GM23338 (cell line): ENCODE measurements around the gene RPL7L1. TPM values are rescaled to one million over a fixed set of nuclear protein-coding genes. Genes with fewer than 3 reads are reported as not detected.

ENCODE experiments used
- ATAC-seq: fragments of 200-7000 bp; cut with Tn5 transposase; 3 replicates; pipeline ENCODE4 v1.9.1; 2020
- DNase-seq: peaks from one replicate; pipeline ENCODE4 v3.0.0-alpha.2; 2015; ENCODE audit warnings: low spot score
- H2AFZ ChIP-seq: fragments of 200-600 bp; sonication (generic); 2 replicates; pipeline ENCODE4 v1.8.0; 2016; ENCODE audit warnings: antibody characterized with exemption, mild to moderate bottlenecking, moderate library complexity
- H3F3A ChIP-seq: fragments of 200-600 bp; sonication (generic); replicated peaks from 2 replicates; pipeline ENCODE4 v1.8.0; 2017; ENCODE audit warnings: antibody characterized with exemption, mixed run types, low read depth
- H3K27ac ChIP-seq: fragments of 200-600 bp; sonication (generic); 2 replicates; pipeline ENCODE4 v1.6.1; 2016; ENCODE audit warnings: low read depth
- H3K27me3 ChIP-seq: fragments of 200-600 bp; sonication (generic); 2 replicates; pipeline ENCODE4 v1.8.0; 2016; ENCODE audit warnings: mild to moderate bottlenecking, mixed run types, moderate library complexity; ENCODE audit not compliant: insufficient read depth
- H3K36me3 ChIP-seq: fragments of 200-600 bp; sonication (generic); 2 replicates; pipeline ENCODE4 v1.8.0; 2016; ENCODE audit warnings: mild to moderate bottlenecking; ENCODE audit not compliant: insufficient read depth
- H3K4me1 ChIP-seq: fragments of 200-600 bp; sonication (generic); 2 replicates; pipeline ENCODE4 v1.8.0; 2016; ENCODE audit warnings: mild to moderate bottlenecking, moderate library complexity; ENCODE audit not compliant: insufficient read depth
- H3K4me2 ChIP-seq: fragments of 200-600 bp; sonication (generic); 2 replicates; pipeline ENCODE4 v1.7.1; 2017; ENCODE audit warnings: mixed run types
- H3K4me3 ChIP-seq: fragments of 200-600 bp; sonication (generic); 2 replicates; pipeline ENCODE4 v1.6.1; 2016; ENCODE audit warnings: mixed run types
- H3K79me2 ChIP-seq: fragments of 200-600 bp; sonication (generic); replicated peaks from 2 replicates; pipeline ENCODE4 v1.8.0; 2017; ENCODE audit warnings: mild to moderate bottlenecking; ENCODE audit not compliant: insufficient read depth
- H3K9me2 ChIP-seq: fragments of 200-600 bp; sonication (generic); 2 replicates; pipeline ENCODE4 v1.8.0; 2017; ENCODE audit not compliant: insufficient read depth
- H4K20me1 ChIP-seq: fragments of 200-600 bp; sonication (generic); replicated peaks from 2 replicates; pipeline ENCODE4 v1.8.0; 2017; ENCODE audit warnings: mild to moderate bottlenecking; ENCODE audit not compliant: insufficient read depth
- H3K27ac Mint-ChIP-seq: 2 replicates; pipeline ENCODE4 v1.8.0; 2020; ENCODE audit warnings: inconsistent platforms, mild to moderate bottlenecking, moderate library complexity, mixed read lengths
- H3K27me3 Mint-ChIP-seq: 3 replicates; pipeline ENCODE4 v1.8.0; 2022; ENCODE audit warnings: low read depth, mild to moderate bottlenecking, moderate library complexity, mixed read lengths, inconsistent platforms; ENCODE audit not compliant: insufficient read depth, poor library complexity
- H3K36me3 Mint-ChIP-seq: 3 replicates; pipeline ENCODE4 v1.8.0; 2021; ENCODE audit warnings: low read depth, mild to moderate bottlenecking, inconsistent platforms, moderate library complexity, mixed read lengths
- H3K4me1 Mint-ChIP-seq: 3 replicates; pipeline ENCODE4 v1.8.0; 2020; ENCODE audit warnings: mild to moderate bottlenecking, inconsistent platforms, mixed read lengths
- H3K4me3 Mint-ChIP-seq: 3 replicates; pipeline ENCODE4 v1.8.0; 2021; ENCODE audit warnings: moderate library complexity, mild to moderate bottlenecking, inconsistent platforms, mixed read lengths
- H3K9me3 Mint-ChIP-seq: 3 replicates; pipeline ENCODE4 v1.8.0; 2020; ENCODE audit warnings: moderate library complexity, mild to moderate bottlenecking, inconsistent platforms, mixed read lengths
- CREB1 ChIP-seq: fragments of 250-450 bp; sonication (Bioruptor Pico); IDR thresholded peaks from 2 replicates; pipeline ENCODE4 v1.5.0; 2020; ENCODE audit warnings: low read depth, mild to moderate bottlenecking, moderate library complexity
- EZH2 ChIP-seq: fragments of 200-600 bp; sonication (generic); IDR thresholded peaks from one replicate; pipeline ENCODE4 v1.8.0; 2017; ENCODE audit warnings: antibody characterized with exemption, mild to moderate bottlenecking, low read depth; ENCODE audit not compliant: unreplicated experiment
- EZH2phosphoT487 ChIP-seq: fragments of 200-600 bp; sonication (generic); IDR thresholded peaks from one replicate; pipeline ENCODE4 v1.8.1; 2018; ENCODE audit warnings: antibody characterized with exemption; ENCODE audit not compliant: unreplicated experiment
- JUNB ChIP-seq: IDR thresholded peaks from one replicate; pipeline ENCODE4 v1.6.1; 2016; ENCODE audit warnings: antibody characterized with exemption; ENCODE audit not compliant: unreplicated experiment
- NANOG ChIP-seq: IDR thresholded peaks from 2 replicates; pipeline ENCODE4 v1.6.1; 2016; ENCODE audit warnings: antibody characterized with exemption, borderline replicate concordance
- POLR2AphosphoS5 ChIP-seq: IDR thresholded peaks from 2 replicates; pipeline ENCODE4 v1.6.1; 2016; ENCODE audit warnings: antibody characterized with exemption, low read depth
- STAT1 ChIP-seq: IDR thresholded peaks from one replicate; pipeline ENCODE4 v1.6.1; 2016; ENCODE audit warnings: antibody characterized with exemption; ENCODE audit not compliant: unreplicated experiment
- ZNF114 ChIP-seq: fragments of 250-450 bp; sonication (Bioruptor Pico); IDR thresholded peaks from 2 replicates; pipeline ENCODE4 v1.5.0; 2020; ENCODE audit warnings: mild to moderate bottlenecking, moderate library complexity
- ZNF331 ChIP-seq: fragments of 250-450 bp; sonication (Bioruptor Pico); IDR thresholded peaks from 2 replicates; pipeline ENCODE4 v1.5.0; 2020; ENCODE audit warnings: low read depth, mild to moderate bottlenecking, moderate library complexity
- polyA plus RNA-seq: library from polyadenylated mRNA; unstranded; fragments of >200 nt; fragmentation: Nextera tagmentation; extraction: Ambion mirVana; gene quantifications from 2 replicates; pipeline ENCODE4 v1.2.1, GENCODE V29; 2016
- total RNA-seq: library from RNA; depleted of rRNA; stranded (reverse); fragments of >200 nt; shearing (Covaris generic); gene quantifications from 2 replicates; pipeline ENCODE4 v1.2.3, GENCODE V29; 2014
- TF ChIP-seq, protein P1 (sequence below): IDR thresholded peaks from 2 replicates; pipeline ENCODE4 v1.6.1; 2016; ENCODE audit warnings: antibody characterized with exemption
- TF ChIP-seq, protein P2 (sequence below), 2 experiments: fragments of 200-600 bp in 1 of 2; sonication (generic) in 1 of 2; conservative IDR thresholded peaks; 2 replicates each; pipeline versions ENCODE4 v1.5.1 to v1.6.1; 2016 to 2017; ENCODE audit warnings: antibody characterized with exemption in 2 of 2, low read depth in 2 of 2, mild to moderate bottlenecking in 2 of 2, moderate library complexity in 1 of 2
- TF ChIP-seq, protein P3 (sequence below): fragments of 250-450 bp; sonication (Bioruptor Pico); IDR thresholded peaks from 2 replicates; pipeline ENCODE4 v1.5.0; 2020; ENCODE audit warnings: mild to moderate bottlenecking, moderate library complexity
- TF ChIP-seq, protein P4 (sequence below): IDR thresholded peaks from one replicate; pipeline ENCODE4 v1.6.1; 2018; ENCODE audit warnings: antibody characterized with exemption; ENCODE audit not compliant: unreplicated experiment

RPL7L1 gene
- total and polyA plus RNA-seq, 2 experiments from 2014 or later: 86.9 to 124 TPM

DNA sequence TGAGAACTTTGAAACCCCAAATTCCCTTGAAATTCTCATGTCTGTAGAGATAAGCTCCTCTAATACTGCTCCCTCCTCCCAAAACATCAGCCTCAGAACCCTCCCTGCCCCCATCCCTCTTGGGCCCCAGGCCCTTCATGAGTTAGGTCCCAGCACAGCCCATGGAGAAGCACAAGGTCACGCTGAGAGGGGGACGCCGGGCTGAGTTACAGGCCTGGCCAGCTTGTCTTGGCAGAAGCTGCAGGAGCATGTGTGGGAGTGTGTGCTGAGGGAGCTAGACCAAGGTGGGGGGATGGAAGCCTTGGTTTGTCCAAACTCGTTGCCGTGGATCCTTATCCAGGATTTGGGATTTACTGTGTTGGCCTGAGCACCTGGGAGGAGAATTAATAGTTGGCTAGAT, 27.9 kb downstream of the RPL7L1 start:
- H3K27ac ChIP-seq: no peak overlapping the region
- Mint-ChIP-seq H3K4me3 (no peak overlapping the region), H3K27me3 (peaks cover 2% of the 10 kb centered on the region), H3K36me3 (no peaks in the 10 kb centered on the region), H3K9me3 (no peaks in the 10 kb centered on the region), H3K4me1 (no peaks in the 10 kb centered on the region), H3K27ac (no peak overlapping the region)
- no peaks in the 10 kb centered on the region; the same call in 1 of the 2 replicates for H3K4me1 ChIP-seq
- H3K4me3 ChIP-seq: no peak overlapping the region
- peaks cover 3% of the 10 kb centered on the region; the same call in 1 of the 2 replicates for H3F3A ChIP-seq
- DNase-seq (no peak), ATAC-seq (no peak)
- no peak for TF ChIP-seq NANOG
- TF ChIP-seq EZH2phosphoT487: no peak
- TF ChIP-seq EZH2: no peak
- TF ChIP-seq ZNF331 (CRISPR knock-in tag): no peak
- no peak for TF ChIP-seq ZNF114 (CRISPR knock-in tag)
- no peak for TF ChIP-seq JUNB
- TF ChIP-seq CREB1 (CRISPR knock-in tag): no peak
- TF ChIP-seq, protein P1, sequence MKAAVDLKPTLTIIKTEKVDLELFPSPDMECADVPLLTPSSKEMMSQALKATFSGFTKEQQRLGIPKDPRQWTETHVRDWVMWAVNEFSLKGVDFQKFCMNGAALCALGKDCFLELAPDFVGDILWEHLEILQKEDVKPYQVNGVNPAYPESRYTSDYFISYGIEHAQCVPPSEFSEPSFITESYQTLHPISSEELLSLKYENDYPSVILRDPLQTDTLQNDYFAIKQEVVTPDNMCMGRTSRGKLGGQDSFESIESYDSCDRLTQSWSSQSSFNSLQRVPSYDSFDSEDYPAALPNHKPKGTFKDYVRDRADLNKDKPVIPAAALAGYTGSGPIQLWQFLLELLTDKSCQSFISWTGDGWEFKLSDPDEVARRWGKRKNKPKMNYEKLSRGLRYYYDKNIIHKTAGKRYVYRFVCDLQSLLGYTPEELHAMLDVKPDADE: no peak
- TF ChIP-seq STAT1: no peak
- no peak for TF ChIP-seq POLR2AphosphoS5
- TF ChIP-seq, protein P2, sequence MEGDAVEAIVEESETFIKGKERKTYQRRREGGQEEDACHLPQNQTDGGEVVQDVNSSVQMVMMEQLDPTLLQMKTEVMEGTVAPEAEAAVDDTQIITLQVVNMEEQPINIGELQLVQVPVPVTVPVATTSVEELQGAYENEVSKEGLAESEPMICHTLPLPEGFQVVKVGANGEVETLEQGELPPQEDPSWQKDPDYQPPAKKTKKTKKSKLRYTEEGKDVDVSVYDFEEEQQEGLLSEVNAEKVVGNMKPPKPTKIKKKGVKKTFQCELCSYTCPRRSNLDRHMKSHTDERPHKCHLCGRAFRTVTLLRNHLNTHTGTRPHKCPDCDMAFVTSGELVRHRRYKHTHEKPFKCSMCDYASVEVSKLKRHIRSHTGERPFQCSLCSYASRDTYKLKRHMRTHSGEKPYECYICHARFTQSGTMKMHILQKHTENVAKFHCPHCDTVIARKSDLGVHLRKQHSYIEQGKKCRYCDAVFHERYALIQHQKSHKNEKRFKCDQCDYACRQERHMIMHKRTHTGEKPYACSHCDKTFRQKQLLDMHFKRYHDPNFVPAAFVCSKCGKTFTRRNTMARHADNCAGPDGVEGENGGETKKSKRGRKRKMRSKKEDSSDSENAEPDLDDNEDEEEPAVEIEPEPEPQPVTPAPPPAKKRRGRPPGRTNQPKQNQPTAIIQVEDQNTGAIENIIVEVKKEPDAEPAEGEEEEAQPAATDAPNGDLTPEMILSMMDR (conservative IDR thresholded peaks at IDR 0.05; ENCODE audit: low read depth in 2 of 2): no peak
- TF ChIP-seq, protein P3, sequence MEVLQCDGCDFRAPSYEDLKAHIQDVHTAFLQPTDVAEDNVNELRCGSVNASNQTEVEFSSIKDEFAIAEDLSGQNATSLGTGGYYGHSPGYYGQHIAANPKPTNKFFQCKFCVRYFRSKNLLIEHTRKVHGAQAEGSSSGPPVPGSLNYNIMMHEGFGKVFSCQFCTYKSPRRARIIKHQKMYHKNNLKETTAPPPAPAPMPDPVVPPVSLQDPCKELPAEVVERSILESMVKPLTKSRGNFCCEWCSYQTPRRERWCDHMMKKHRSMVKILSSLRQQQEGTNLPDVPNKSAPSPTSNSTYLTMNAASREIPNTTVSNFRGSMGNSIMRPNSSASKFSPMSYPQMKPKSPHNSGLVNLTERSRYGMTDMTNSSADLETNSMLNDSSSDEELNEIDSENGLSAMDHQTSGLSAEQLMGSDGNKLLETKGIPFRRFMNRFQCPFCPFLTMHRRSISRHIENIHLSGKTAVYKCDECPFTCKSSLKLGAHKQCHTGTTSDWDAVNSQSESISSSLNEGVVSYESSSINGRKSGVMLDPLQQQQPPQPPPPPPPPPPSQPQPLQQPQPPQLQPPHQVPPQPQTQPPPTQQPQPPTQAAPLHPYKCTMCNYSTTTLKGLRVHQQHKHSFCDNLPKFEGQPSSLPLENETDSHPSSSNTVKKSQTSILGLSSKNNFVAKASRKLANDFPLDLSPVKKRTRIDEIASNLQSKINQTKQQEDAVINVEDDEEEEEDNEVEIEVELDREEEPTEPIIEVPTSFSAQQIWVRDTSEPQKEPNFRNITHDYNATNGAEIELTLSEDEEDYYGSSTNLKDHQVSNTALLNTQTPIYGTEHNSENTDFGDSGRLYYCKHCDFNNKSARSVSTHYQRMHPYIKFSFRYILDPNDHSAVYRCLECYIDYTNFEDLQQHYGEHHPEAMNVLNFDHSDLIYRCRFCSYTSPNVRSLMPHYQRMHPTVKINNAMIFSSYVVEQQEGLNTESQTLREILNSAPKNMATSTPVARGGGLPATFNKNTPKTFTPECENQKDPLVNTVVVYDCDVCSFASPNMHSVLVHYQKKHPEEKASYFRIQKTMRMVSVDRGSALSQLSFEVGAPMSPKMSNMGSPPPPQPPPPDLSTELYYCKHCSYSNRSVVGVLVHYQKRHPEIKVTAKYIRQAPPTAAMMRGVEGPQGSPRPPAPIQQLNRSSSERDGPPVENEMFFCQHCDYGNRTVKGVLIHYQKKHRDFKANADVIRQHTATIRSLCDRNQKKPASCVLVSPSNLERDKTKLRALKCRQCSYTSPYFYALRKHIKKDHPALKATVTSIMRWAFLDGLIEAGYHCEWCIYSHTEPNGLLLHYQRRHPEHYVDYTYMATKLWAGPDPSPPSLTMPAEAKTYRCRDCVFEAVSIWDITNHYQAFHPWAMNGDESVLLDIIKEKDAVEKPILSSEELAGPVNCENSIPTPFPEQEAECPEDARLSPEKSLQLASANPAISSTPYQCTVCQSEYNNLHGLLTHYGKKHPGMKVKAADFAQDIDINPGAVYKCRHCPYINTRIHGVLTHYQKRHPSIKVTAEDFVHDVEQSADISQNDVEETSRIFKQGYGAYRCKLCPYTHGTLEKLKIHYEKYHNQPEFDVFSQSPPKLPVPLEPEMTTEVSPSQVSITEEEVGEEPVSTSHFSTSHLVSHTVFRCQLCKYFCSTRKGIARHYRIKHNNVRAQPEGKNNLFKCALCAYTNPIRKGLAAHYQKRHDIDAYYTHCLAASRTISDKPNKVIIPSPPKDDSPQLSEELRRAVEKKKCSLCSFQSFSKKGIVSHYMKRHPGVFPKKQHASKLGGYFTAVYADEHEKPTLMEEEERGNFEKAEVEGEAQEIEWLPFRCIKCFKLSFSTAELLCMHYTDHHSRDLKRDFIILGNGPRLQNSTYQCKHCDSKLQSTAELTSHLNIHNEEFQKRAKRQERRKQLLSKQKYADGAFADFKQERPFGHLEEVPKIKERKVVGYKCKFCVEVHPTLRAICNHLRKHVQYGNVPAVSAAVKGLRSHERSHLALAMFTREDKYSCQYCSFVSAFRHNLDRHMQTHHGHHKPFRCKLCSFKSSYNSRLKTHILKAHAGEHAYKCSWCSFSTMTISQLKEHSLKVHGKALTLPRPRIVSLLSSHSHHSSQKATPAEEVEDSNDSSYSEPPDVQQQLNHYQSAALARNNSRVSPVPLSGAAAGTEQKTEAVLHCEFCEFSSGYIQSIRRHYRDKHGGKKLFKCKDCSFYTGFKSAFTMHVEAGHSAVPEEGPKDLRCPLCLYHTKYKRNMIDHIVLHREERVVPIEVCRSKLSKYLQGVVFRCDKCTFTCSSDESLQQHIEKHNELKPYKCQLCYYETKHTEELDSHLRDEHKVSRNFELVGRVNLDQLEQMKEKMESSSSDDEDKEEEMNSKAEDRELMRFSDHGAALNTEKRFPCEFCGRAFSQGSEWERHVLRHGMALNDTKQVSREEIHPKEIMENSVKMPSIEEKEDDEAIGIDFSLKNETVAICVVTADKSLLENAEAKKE: no peak
- TF ChIP-seq, protein P4, sequence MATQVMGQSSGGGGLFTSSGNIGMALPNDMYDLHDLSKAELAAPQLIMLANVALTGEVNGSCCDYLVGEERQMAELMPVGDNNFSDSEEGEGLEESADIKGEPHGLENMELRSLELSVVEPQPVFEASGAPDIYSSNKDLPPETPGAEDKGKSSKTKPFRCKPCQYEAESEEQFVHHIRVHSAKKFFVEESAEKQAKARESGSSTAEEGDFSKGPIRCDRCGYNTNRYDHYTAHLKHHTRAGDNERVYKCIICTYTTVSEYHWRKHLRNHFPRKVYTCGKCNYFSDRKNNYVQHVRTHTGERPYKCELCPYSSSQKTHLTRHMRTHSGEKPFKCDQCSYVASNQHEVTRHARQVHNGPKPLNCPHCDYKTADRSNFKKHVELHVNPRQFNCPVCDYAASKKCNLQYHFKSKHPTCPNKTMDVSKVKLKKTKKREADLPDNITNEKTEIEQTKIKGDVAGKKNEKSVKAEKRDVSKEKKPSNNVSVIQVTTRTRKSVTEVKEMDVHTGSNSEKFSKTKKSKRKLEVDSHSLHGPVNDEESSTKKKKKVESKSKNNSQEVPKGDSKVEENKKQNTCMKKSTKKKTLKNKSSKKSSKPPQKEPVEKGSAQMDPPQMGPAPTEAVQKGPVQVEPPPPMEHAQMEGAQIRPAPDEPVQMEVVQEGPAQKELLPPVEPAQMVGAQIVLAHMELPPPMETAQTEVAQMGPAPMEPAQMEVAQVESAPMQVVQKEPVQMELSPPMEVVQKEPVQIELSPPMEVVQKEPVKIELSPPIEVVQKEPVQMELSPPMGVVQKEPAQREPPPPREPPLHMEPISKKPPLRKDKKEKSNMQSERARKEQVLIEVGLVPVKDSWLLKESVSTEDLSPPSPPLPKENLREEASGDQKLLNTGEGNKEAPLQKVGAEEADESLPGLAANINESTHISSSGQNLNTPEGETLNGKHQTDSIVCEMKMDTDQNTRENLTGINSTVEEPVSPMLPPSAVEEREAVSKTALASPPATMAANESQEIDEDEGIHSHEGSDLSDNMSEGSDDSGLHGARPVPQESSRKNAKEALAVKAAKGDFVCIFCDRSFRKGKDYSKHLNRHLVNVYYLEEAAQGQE: no peak
- H3K9me2 ChIP-seq: no peaks in the 10 kb centered on the region
- H4K20me1 ChIP-seq: no peaks in the 10 kb centered on the region
- no peaks in the 10 kb centered on the region for H3K36me3 ChIP-seq
- no peak overlapping the region for H3K4me2 ChIP-seq
- H2AFZ ChIP-seq: peak overlapping the region; percentile 14; the same call in 1 of the 2 replicates
- no peaks in the 10 kb centered on the region for H3K79me2 ChIP-seq
- no peaks in the 10 kb centered on the region for H3K27me3 ChIP-seq
